ENCODE measurements around the gene DNAJC16.

The DNAJC16 gene

DNA sequence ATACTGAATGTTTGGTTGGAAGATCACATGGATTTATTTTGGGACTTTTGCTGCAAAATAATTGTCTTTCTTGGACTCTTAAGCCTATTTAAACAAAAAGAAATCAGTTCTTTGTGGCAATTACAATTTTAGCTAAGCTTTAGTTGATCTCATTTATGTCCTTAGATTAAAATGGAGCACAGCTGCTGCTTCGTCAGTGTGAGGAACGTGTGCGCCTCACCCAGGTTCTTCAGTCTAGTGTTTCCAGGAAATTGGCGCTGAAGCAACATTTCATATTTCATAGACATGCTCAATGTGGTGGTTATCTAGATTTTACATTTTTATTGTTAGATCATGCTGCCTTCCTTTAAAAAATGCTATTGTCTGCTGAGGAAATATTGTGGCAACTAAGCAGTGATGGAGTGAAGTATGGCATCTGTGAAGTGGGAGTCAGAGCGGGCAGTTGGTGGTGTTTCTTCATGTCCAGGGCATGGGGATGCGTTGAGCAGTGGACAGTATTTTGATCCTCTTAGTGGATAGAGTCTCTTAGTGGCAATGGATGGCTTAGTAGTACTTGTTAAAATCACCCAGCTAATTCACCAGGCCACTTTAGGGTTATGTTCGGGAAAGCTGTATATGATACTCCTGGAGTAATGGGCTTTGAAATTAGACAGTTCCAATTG, 96.2 kb downstream of the DNAJC16 start:
- no peak for DNase-seq

DNA sequence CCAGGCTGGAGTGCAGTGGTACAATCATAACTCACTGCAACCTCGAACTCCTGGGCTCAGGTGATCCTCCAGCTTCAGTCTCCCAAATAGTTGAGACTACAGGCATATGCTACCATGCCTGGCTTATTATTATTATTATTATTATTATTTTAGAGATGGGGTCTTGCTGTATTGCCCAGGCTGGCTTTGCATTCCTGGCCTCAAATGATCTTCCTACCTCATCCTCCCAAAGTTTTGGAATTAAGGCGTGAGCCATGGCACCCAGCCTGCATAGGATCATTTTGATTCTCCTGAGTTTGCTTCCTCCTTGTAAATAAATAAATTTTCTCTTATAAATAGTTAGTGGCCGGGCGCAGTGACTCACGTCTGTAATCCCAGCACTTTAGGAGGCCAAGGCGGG, 96.8 kb downstream of the DNAJC16 start:
- no peak for DNase-seq

DNA sequence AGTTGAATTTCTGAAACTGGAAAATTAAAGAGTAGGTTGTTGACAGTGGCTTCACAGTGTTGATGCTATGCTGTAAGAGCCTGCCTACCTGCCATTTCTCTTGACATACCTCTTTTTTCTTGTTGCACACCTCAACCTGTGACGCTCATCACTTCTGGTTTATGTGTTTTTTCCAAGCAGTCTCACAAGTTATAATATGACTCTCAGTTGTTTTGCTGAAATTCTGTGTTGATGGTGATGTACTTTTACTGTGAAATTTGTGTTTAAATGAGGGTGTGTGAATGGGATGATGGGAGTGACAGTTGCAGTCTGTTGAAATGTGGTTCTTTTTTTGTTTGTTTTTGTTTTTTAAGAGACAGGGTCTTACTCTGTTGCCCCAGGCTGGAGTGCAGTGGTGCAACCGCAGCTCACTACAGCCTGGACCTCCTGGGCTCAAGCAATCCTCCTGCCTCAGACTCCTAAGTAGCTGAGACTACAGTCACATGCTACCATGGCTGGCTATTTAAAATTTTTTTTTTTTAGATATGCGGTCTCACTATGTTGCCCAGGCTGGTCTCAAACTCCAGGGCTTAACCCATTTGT, 97.6 kb downstream of the DNAJC16 start:
- no peak for DNase-seq

DNA sequence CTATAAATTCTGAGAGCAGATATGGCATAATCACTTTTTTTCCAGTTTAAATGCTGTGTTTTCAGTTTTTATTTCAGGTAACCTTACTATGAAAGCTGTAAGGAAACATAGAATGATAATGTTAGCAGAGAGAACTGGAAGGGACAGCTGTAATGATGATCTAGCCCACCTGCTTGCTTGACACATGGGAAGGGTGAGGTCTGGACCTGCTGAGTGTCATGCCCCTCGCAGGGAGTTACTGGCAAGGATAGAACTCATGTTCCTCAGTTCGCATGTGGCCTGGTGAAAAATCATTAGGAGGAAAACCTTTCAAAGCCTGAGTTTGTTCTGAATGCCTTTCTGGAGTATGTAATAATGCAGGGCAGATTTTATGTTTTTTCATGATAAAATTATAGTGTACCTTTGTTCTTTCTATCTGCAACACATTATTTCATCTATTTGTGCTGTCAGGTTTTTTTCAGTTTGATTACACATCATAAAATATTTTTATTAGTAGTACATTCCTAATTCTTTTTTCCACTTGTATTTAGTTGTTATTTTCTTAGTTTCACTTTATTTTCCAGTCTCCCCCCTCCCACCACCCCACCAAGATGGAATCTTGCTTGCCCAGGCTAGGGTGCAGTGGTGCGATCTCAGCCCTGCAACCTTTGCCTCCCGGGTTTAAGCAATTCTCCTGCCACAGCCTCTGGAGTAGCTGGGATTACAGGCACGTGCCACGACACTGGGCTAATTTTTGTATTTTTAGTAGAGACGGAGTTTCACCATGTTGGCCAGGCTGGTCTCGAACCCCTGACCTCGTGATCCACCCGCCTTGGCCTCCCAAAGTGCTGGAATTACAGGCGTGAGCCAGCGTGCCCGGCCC, 98.6 kb downstream of the DNAJC16 start:
- no peak for DNase-seq

All from activated T-cell treated with anti-CD3 and anti-CD28 coated beads, Interleukin-2, amount 50 U/mL, for 1 hour (primary cell).